Erythroblast (primary cell): ENCODE results near the gene GRM8.
A peak's percentile ranks its signal among the peaks of the same experiment; 100 is the strongest.

ENCODE experiments used
- DNase-seq, 2 experiments: peaks; one replicate each; lab custom pipeline; 2025; lab: John Stamatoyannopoulos, UW
- GATA1 ChIP-seq: IDR thresholded peaks from 2 replicates; pipeline ENCODE4 v1.6.1; 2011; ENCODE audit warnings: low read depth, mild to moderate bottlenecking, control low read depth, low read length, moderate library complexity
- POLR2A ChIP-seq: IDR thresholded peaks from 2 replicates; pipeline ENCODE4 v1.6.1; 2011; ENCODE audit warnings: mild to moderate bottlenecking, low read length

GRM8 gene

DNA sequence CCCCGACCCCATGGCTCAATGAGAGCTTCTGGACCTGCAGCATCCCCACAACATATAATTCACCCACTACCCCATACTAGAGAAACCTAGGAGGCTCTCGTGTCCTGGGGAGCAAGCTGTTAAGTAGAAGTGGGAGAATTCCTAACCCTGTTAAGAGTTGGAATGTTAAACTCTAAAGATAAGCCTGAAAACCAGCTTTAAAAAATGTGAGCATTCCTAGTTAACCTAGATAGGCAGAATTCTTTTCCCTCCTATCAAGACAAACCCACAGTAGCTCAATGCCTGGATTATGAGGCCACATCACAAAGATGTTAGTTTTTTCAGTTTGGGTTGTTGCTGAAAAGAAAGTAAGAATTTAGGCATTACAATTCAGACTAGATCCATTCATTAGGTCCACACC lies 42.9 kb downstream of the GRM8 start:
- no peak for DNase-seq
- TF ChIP-seq GATA1 (no peak), POLR2A (no peak)

DNA sequence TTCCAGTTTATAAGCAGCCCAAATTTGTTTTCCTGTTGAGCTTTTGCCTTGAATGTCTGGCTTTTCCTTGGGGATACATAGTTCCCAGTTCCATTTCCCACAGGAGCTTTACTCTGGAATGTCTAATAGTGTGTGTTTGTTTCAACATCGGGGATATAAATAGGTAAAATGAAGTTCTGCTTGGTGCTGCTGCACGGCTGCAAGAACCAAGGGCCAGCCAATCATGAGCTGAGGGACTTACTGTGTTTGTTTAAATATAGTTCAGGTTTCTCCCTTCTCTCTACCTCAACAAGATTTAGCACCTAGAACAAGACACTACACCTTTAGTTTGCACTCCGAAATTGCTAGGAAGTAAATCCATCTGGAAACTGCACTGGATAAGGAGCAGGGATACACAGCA lies 43.9 kb downstream of the GRM8 start:
- TF ChIP-seq POLR2A: no peak
- no peak for TF ChIP-seq GATA1
- DNase-seq: no peak

DNA sequence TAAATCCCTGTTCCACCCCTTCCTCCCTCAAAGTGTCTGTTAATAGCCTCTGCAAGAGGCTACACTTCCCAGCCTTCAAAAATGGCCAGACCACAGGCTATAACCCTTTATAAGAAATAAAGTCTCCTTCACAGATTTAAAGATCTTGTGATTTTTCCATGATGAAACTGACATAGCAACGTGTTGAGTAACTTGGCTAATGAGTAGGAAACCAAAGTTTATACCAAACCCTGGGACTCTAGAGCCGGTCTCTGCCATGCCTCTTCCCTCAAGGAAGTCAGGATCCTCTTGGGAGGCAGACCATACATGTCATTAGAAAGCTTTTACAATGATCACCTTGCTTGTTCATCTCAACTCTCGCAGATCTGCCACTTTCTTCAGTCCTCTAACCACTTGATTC lies 44.4 kb downstream of the GRM8 start:
- TF ChIP-seq POLR2A (no peak), GATA1 (no peak)
- no peak for DNase-seq

GRCh38 chr7:127207806-127208205 lies 44.9 kb downstream of the GRM8 start:
- no peak for DNase-seq
- TF ChIP-seq POLR2A (no peak), GATA1 (no peak)

DNA sequence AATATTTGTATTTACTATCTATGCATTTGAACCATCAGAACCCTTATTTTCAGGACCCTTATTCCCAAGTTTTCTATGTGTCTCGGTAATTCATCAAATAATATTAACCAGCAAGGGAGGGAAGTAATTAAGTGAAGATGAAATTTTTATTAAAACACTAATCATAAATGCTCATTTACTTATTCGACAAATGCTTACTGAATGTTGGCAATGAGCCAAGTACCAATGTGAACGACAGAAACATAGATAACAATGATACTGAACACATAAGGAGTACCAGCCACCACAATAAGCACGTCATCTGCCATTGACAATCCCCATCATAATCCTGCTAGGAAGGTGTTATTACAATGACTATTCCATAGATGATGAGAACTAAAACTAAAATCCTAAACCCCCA lies 45.5 kb downstream of the GRM8 start:
- no peak for TF ChIP-seq GATA1
- TF ChIP-seq POLR2A: no peak
- DNase-seq: no peak

GRCh38 chr7:127194571-127194970 lies 58.2 kb downstream of the GRM8 start:
- no peak for DNase-seq
- no peak for TF ChIP-seq POLR2A
- TF ChIP-seq GATA1: no peak

DNA sequence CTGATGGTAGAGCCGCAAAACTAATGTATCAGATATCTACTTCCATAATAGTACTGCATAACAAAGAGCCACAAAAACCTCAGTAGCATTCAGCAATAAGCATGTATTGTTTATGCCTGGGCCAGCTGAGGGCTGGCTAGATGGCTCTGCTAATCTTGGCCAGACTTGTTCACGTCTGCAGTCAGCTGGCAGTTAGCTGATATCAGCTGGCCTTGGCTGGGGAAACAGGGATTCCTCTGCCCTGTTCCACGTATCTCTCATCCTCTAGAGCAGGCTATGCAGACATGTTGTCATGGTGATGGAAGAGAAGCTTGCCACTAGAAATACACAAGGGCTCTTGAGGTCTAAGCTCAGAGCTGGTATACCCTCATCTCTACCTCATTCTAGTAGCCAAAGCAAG lies 62.9 kb downstream of the GRM8 start:
- no peak for TF ChIP-seq GATA1
- TF ChIP-seq POLR2A: no peak
- peak in 1 of 2 experiments; percentile 54 for DNase-seq

DNA sequence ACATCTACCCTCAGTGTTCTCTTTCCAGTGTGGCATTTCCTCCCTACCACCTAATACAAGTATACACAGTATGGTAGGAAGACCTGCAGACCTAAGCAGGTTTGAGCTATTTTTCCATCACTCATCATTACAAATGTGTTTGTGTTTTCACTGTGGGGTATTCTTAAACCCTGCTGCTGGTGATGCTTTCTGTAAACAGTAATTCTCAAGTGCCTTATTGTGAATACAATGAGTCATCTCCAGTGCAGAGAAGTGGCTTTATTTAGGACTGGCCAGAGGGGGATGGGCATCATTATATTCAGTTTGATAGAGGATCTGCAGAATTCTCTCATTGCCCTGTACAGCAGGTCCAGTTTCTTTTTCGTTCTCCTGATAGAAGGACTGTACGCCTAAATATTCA lies 63.7 kb downstream of the GRM8 start:
- no peak for TF ChIP-seq POLR2A
- TF ChIP-seq GATA1: no peak
- DNase-seq: no peak

DNA sequence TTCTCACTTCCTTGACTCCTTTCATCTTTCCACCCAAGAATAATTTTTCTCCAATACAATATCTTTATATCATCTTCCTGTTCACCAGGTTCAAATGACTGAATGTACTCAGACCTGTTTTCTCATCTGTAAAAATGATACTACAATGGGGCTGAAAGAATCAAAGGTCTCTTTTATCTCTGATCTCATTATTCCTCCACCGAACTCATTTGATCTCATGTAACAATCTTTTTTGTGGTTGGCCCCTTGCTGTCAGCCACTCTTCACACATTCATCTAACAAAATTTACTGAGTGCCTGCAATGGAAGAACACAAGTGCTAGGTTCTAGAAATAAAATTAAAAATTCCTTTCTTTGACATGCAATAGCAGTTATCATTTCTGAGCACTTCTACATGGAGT lies 65.0 kb downstream of the GRM8 start:
- no peak for DNase-seq
- TF ChIP-seq GATA1 (no peak), POLR2A (no peak)

- TF ChIP-seq GATA1 (no peak), POLR2A (no peak)
- DNase-seq: no peak
Observed at GRCh38 chr7:127186686-127187085, 66.1 kb downstream of the GRM8 start.

DNA sequence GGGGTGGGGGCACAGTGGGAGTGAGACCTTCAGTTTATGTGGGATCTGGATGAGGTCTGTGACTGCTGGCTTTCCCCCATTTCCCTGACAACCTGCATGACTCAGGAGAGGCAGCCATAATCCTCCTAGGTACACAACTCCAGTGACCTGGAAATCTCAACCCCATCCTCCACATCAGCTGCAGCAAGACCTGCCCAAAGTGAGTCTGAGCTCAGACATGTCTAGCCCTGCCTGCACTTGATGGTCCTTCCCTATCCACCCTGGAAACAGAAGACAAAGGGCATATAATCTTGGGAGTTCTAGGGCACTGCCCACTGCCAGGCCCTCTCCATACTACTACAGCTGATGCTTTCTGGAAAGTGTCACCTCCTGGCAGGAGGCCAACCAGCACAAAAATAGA lies 75.6 kb downstream of the GRM8 start:
- no peak for TF ChIP-seq POLR2A
- TF ChIP-seq GATA1: no peak
- no peak for DNase-seq

GRCh38 chr7:127162366-127162765 lies 90.4 kb downstream of the GRM8 start:
- TF ChIP-seq POLR2A (no peak), GATA1 (no peak)
- DNase-seq: no peak

- TF ChIP-seq POLR2A (no peak), GATA1 (no peak)
- DNase-seq: peak; percentile 1 to 30
Observed at GRCh38 chr7:127158659-127159058, 94.1 kb downstream of the GRM8 start.

GRCh38 chr7:127154958-127155357 lies 97.8 kb downstream of the GRM8 start:
- no peak for DNase-seq
- TF ChIP-seq POLR2A: no peak
- TF ChIP-seq GATA1: no peak

DNA sequence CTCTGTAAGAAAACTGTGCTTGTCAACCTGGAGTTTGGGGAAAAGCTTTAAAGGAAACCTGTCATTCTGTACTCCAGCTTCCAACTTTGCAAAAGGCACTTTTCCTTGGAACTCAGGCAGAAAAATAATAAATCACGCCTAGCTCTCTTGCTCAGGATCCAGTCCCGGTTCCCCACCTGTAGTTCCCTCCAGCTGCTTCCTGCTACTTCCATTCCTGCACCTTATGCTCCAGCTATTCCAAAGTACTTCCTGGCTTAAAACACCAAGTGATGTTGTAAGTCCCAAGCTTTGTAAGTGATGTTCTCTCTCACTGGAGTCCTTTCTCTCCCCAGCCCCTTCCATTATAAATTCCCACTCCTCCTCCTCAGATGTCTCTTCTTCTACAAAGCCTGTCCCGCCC lies 98.6 kb downstream of the GRM8 start:
- no peak for TF ChIP-seq GATA1
- TF ChIP-seq POLR2A: no peak
- no peak for DNase-seq

DNA sequence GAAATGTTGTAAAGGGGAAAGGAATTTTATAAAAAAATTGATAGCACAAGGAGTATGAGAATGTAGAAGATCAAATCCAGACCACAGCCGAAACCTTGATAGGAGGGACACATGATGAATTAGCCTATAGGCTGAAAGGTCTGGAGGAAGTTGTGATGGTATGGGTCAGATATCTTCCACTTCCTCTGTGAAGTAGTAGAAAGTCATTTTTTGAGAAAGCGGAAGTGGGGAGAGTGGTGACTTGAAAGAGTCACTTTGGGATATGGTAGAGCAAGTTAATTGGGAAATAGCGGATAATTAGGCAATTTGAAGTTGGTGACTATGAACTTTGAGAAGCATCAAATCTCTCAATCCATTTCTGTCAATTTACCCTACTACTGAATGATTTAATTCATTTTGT lies 99.4 kb downstream of the GRM8 start:
- TF ChIP-seq GATA1 (no peak), POLR2A (no peak)
- no peak for DNase-seq
